ACC112 (cell line): ENCODE measurements around the gene MROH7.

Experiments used
- H2AFZ ChIP-seq: fragments of 200-600 bp; sonication (generic); one replicate; pipeline ENCODE4 v1.6.0; 2017; ENCODE audit warnings: antibody characterized with exemption, low read length; ENCODE audit not compliant: unreplicated experiment
- H3K27ac ChIP-seq: fragments of 200-600 bp; sonication (generic); 2 replicates; pipeline ENCODE4 v1.5.1; 2014; ENCODE audit warnings: low read depth, mild to moderate bottlenecking, antibody characterized with exemption, low read length, moderate library complexity
- H3K27me3 ChIP-seq: fragments of 200-600 bp; sonication (generic); 2 replicates; pipeline ENCODE4 v1.6.1; 2014; ENCODE audit warnings: mild to moderate bottlenecking, antibody characterized with exemption, low read length, moderate library complexity, mixed read lengths; ENCODE audit not compliant: insufficient read depth
- H3K36me3 ChIP-seq: fragments of 200-600 bp; sonication (generic); 2 replicates; pipeline ENCODE4 v1.6.1; 2016; ENCODE audit warnings: mild to moderate bottlenecking, antibody characterized with exemption, low read length, moderate library complexity, mixed read lengths; ENCODE audit not compliant: insufficient read depth
- H3K4me1 ChIP-seq: fragments of 200-600 bp; sonication (generic); one replicate; pipeline ENCODE4 v1.6.1; 2016; ENCODE audit warnings: low read length, mixed read lengths; ENCODE audit not compliant: insufficient read depth, unreplicated experiment, control insufficient read depth
- H3K4me3 ChIP-seq: fragments of 200-600 bp; sonication (generic); 2 replicates; pipeline ENCODE4 v1.5.1; 2014; ENCODE audit warnings: mild to moderate bottlenecking, low read depth, low read length
- H3K79me2 ChIP-seq: fragments of 200-600 bp; sonication (generic); one replicate; pipeline ENCODE4 v1.6.0; 2016; ENCODE audit warnings: low read length; ENCODE audit not compliant: control insufficient read depth, unreplicated experiment, insufficient read depth

Gene MROH7

DNA sequence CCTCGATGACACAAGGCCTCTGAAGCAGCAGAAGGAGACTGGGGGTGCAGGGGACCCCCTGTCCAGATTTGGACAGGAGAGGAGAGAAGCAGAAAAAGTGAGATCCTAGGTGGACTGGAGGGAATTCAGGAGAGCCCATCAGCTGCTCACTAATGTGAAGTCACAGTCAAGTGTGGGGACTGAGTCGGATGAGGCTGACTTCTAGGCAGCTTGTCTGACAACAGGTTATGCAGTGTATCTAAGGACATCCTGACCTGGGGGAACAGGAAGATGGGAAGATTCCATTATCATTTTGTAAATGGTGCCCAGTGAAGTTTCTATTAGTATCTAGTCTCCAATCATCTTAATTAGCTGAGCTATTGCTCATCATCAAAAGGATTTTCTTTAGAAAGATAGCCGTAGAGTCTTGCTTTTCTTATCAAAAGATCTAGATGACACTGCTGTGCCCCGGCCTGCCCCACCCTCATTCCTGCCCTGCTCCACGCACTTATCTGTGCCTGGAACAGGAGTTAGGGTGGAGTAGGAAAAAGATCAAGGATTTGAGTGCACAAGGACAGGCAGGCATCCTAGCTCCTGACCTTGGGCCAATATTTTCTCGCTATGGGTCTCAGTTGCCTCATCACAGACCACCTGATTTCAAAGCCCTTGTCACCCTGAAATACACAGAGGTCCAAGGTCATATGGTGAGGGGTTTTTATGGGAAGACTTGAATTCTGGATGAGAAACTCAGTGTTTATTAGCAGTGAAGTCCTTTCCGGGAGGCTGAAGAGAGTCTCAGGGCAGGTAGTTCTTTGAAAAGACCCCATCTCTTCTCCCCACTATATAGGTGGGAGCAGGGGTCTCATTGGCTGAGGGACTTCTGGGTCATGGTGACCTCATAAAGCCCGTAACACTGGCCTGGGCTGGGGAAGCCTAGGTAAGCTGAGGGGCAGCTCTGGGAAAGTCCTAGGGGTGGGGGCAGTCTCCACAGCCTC is at the start of gene MROH7:
Gene MROH7, plus strand, starts transcription at position 924 of the 974 bp plus-strand sequence. CDS start 11,141 bp downstream, outside the sequence.
- no peaks in the 10 kb centered on the region for H3K4me1 ChIP-seq
- no peak within 1 kb of the TSS for H3K27ac ChIP-seq
- peaks cover 18% of the 10 kb centered on the region; the same call in 1 of the 2 replicates for H3K27me3 ChIP-seq
- H3K79me2 ChIP-seq, result no peaks in the 10 kb centered on the region
- no peak within 1 kb of the TSS for H3K4me3 ChIP-seq
- no peaks in the 10 kb centered on the region for H3K36me3 ChIP-seq
- no peak within 1 kb of the TSS for H2AFZ ChIP-seq

DNA sequence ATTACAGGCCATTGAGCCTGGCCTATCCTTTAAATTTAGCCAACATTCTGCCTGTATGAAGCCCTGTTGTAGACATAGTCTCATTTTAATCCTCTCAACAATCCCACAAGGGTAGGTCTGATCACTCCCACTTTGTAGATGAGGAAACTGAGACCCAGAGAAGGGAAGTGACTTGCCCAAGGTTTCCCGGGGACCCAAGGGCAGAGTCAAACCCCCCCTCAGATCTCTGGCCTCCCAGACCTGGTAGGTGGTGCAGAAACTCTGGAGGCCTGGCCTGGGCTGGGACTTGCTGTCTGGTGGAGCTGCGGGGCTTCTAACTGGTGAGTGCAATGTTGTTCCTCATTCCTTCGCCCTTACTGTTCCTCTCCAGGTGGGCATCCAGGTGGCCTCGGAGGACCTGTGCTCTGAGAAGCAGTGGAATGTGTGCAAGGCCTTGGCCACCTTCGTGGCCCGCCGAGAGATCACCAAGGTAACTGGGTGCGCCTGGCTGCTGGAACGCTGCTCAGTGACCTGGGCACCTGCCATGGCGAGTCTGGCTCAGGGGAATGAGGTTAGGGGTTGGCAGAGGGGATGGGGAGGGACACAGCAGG is 47.9 kb upstream of the MROH7 start:
- Histone ChIP-seq H3K27ac (no peak overlapping the region), H2AFZ (no peak overlapping the region), H3K79me2 (no peaks in the 10 kb centered on the region), H3K36me3 (no peaks in the 10 kb centered on the region), H3K4me1 (no peaks in the 10 kb centered on the region), H3K27me3 (no peaks in the 10 kb centered on the region), H3K4me3 (no peak overlapping the region)

DNA sequence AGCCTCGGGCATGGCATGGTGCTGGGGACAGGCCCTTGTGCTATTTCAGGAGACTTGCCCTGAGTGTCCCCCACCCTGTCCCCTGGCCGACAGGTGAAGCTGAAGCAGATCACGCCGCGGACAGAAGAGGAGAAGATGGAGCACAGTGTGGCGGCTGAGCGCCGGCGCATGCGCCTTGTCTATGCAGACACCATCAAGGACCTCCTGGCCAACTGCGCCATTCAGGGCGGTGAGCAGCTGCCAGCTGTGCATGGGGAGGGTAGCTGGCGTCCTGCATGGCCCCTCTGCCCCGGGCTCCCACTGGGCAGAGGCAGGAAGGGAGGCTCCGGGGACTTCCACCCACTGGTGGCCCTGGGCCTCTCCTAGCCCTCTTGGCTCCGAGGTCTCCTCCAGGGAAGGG is 47.1 kb upstream of the MROH7 start:
- Histone ChIP-seq H3K4me3 (no peak overlapping the region), H3K4me1 (no peaks in the 10 kb centered on the region), H3K36me3 (no peaks in the 10 kb centered on the region), H3K27ac (no peak overlapping the region), H3K79me2 (no peaks in the 10 kb centered on the region), H3K27me3 (no peaks in the 10 kb centered on the region), H2AFZ (no peak overlapping the region)

DNA sequence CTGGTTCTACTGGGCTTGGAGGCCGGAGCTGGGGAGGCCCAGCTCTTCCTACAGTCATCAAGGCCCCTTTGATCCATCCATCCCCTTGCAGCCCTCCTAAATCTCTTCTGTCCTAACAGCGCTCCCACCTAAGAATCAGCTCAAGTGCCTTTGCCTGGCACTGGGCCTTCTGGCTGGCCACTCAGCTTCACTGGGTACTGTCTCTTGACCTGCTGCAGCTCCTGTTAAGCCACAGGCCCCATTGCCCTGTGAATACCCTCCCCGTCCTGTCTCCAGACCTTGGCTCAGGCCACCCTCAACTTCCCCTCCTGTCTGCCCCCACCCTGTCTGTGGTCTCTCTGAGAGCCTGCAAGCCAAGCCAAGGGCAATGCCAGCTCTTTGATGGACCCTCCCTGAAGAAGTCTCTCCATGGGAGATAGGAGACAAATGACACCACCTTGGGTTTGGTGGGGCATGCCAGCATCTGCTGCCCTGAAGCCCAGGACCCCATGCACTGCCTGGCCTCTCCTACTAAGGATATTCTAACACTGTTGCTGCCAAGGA is 45.6 kb upstream of the MROH7 start:
- Histone ChIP-seq H2AFZ (no peak overlapping the region), H3K27me3 (no peaks in the 10 kb centered on the region), H3K4me3 (no peak overlapping the region), H3K36me3 (no peaks in the 10 kb centered on the region), H3K79me2 (no peaks in the 10 kb centered on the region), H3K4me1 (no peaks in the 10 kb centered on the region), H3K27ac (no peak overlapping the region)

DNA sequence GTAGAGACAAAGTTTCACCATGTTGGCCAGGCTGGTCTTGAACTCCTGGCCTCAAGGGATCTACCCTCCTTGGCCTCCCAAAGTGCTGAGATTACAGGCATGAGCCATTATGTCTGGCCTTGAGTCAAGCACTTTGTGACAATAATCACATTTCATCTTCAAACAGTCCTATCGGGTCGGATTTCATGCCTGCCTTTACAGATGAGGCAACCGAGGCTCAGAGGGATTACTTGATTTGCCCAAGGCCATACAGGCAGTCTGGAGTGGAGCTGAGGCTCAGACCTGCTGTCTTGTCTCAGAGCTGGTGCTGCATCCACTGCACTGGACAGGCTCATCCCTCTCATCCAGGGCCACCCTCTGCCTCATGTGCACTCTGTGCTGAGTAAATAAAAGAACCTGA is 44.8 kb upstream of the MROH7 start:
- Histone ChIP-seq H3K4me1 (no peaks in the 10 kb centered on the region), H3K79me2 (no peaks in the 10 kb centered on the region), H3K27me3 (no peaks in the 10 kb centered on the region), H3K36me3 (no peaks in the 10 kb centered on the region), H2AFZ (no peak overlapping the region), H3K27ac (no peak overlapping the region), H3K4me3 (no peak overlapping the region)

DNA sequence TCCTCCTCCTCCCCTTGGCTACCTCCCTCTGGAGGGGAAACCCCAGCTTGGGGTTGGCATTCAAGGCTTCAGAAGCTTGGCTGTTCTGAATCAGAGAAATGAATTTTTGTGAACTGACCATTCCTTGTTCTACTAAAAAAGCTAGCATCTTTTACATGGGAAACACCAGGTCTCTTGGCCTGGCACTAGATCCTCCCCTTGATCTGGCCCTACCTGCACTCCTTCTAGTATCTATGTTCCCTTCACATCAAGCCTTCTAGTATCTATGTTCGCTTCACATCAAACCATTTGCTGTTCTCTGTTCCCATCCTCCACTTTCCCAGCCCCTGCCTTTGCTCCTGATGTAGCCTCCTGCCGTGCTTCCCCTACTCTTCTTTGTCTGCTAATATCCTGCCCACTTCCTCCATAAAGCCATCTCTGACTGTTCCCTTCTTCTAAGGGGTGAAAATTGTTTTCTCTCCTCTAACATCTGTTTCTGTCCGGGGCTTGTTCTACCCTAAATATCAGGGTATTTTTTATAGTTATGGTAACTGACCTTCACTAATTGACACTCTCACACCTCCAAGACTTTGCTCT is 44.0 kb upstream of the MROH7 start:
- H3K4me1 ChIP-seq, result no peaks in the 10 kb centered on the region
- H3K4me3 ChIP-seq, result no peak overlapping the region
- no peaks in the 10 kb centered on the region for H3K27me3 ChIP-seq
- H3K79me2 ChIP-seq, result no peaks in the 10 kb centered on the region
- no peak overlapping the region for H2AFZ ChIP-seq
- H3K36me3 ChIP-seq, result no peaks in the 10 kb centered on the region
- H3K27ac ChIP-seq, result no peak overlapping the region

DNA sequence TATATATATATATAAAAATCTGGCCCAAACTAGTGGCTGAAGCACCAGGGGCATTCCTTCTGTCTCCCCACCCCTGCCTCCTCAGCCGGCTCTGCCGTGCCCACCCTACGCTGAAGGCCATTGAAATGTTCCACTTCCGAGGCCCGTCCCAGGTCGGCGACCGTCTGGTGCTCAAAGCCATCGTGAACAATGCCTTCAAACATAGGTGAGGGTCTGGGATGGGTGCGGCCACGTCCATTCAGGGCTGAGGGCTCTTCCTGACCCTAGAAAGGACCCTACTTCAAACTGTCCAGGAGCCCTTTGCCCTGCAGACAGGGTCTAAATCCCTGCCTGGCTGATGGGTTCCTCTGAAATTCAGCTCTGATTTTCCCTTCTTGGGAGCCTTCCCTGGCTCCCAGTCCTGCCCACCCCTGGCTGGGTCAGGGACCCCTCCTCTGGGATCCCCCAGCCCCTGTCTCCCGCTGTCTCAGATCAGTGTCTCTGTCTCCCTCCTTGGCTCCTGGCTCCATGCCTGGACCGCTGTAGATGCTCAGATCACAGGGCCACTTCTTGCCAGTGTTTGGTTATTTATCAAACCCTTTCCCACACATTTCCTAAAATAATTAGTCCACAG is 42.3 kb upstream of the MROH7 start:
- H2AFZ ChIP-seq, result no peak overlapping the region
- no peaks in the 10 kb centered on the region for H3K4me1 ChIP-seq
- H3K27ac ChIP-seq, result no peak overlapping the region
- no peaks in the 10 kb centered on the region for H3K36me3 ChIP-seq
- no peak overlapping the region for H3K4me3 ChIP-seq
- no peaks in the 10 kb centered on the region for H3K27me3 ChIP-seq
- H3K79me2 ChIP-seq, result no peaks in the 10 kb centered on the region

DNA sequence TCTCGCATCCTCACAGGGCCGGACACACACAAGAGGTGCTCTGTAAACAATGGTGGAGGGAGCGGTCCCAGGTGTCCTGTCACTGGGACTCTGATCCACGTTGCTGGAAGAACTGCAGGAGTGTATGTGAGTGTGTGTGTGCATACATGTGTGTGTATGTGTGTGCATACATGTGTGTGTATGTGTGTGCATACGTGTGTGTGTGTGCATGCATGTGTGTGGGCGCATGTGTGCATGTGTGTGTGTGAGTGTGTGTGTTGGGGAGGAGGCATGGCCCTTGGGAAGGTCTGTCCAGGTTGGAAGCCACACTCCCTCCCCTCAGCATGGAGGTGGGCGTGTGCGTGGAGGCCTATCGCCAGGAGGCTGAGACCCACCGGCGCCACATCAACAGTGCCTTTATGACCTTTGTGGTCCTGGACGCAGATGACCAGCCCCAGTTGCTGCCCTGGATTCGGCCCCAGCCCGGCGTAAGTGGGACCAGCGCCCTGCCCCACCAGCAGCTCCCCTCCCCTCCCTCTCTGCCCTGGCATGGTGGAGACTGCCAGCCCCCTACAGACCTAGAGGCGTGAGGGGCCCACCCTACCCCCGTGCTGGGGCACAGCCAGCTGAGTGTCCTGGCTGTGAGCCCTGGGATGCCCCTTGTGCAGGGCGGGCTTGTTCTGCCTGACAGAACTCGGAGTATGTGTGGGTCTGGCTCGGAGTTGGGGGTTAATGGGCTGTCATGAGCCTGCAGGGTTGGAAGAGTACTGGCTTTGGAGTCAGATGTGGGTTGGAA is 40.5 kb upstream of the MROH7 start:
- H3K4me3 ChIP-seq, result no peak overlapping the region
- no peaks in the 10 kb centered on the region for H3K36me3 ChIP-seq

DNA sequence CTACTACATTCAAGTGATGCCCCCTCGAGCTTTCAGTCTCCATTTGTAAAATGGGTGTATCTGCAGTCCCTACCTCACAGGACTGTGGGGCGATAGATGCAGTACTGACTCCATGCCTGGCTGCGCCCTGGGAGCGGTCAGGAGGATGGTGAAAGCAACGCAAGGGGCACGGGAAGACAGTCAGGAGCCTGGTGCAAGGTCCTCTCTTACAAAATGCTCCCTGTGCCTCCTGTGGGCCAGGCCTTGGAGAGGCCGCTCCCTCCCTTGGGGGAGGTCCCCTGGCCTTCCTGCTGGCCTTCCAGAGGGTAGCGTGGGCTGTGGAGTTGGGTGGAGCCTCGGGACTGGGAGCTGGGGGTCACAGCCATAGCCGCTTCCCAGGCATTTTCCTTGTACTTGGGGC is 39.9 kb upstream of the MROH7 start:
- Histone ChIP-seq H2AFZ (no peak overlapping the region), H3K79me2 (no peaks in the 10 kb centered on the region), H3K36me3 (no peaks in the 10 kb centered on the region), H3K27ac (no peak overlapping the region), H3K4me3 (no peak overlapping the region), H3K27me3 (no peaks in the 10 kb centered on the region), H3K4me1 (no peaks in the 10 kb centered on the region)

More for the DNA sequence above, 40.5 kb upstream of the MROH7 start:
- Histone ChIP-seq H3K27ac (no peak overlapping the region), H3K79me2 (no peaks in the 10 kb centered on the region), H3K4me1 (no peaks in the 10 kb centered on the region), H2AFZ (no peak overlapping the region), H3K27me3 (no peaks in the 10 kb centered on the region)

DNA sequence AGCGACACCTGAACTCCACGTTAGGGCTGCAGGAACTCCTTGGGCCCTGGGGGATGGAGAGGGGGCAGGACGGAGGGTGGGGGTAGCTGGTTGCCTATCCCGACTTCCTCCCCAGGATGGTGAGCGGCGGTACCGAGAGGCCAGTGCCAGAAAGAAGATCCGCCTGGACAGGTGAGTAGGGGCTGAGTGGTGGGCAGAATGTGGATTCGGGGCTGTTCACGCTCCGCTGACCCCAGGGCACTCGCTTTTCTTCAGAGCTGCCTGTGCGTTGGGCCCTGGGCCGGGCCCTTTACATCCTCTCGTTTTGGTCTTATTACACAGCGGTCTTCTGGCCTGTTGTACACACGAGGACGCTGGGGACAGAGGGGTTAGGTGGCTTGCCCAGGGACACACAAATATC is 39.0 kb upstream of the MROH7 start:
- no peak overlapping the region for H3K27ac ChIP-seq
- H3K4me3 ChIP-seq, result no peak overlapping the region
- H3K36me3 ChIP-seq, result no peaks in the 10 kb centered on the region
- H3K79me2 ChIP-seq, result no peaks in the 10 kb centered on the region
- H3K4me1 ChIP-seq, result no peaks in the 10 kb centered on the region
- no peaks in the 10 kb centered on the region for H3K27me3 ChIP-seq
- no peak overlapping the region for H2AFZ ChIP-seq
